Measurements from ENCODE around the gene NDUFB11. TPM values are rescaled to one million over a fixed set of nuclear protein-coding genes. Genes with fewer than 3 reads are reported as not detected.

Gene NDUFB11
- total RNA-seq, result 49.0 and 49.5 TPM in 2 replicates

DNA sequence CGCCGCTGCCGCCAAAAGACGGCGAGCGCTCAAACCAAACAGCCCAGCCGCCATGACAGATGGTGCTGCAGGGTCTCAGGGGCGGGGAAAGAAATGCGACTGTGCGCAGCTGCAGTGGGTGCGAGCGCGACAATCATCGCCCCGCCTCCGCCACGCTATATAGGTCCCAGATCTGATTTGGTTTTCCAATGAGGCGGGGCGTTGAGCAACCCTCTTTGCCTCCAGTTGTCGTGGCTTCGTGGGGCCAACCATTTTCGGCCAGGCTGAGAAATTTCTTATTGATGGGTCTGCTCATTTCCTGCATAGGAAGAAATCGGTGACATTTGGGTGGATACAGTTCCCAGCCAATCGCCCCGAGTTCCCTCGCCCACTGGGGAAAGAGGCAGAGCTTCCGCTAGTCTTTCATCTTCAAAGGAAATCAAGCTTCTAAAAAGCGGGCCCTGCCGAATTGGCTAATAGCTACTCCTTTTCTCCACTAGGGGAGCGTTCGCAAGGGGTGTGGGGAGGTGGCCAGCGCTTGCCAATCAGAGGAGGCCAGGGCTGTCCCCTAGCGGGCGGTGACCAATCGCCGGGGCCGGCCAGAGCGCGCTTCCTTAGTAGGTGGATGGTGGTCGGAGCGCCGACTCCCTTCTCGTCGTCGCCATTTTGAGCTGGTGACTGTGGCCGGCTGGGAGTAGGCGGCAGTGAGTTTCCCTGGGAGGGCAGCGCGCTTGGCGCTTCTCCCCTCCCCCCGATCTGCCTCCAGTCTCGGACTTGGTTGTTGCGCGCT is at the start of gene NDUFB11, which contains the start of gene RBM10:
Gene NDUFB11, minus strand, starts transcription at position 77 of the 769 bp plus-strand sequence. Its CDS starts 23 bp downstream, at position 54.
Gene RBM10, plus strand, starts transcription at position 596 of the 769 bp plus-strand sequence. CDS start 2,261 bp downstream, outside the sequence.

GRCh38 chrX:47193475-47194193 is 49.1 kb upstream of the NDUFB11 start, which contains the start of gene UBA1:
Gene UBA1, plus strand, starts transcription at chrX:47193829. Its CDS starts 4,974 bp downstream, at chrX:47198803.

Small RNAs within 50 kb of the gene (small RNA-seq; reads per million reads assigned to genes)
- gene RNU12-2P, result 0.35 reads per million

Other genes starting within 250 kb of the NDUFB11 start
- gene JADE3, start 232.3 kb downstream of the NDUFB11 start, total RNA-seq, result 18.9 and 22.4 TPM in 2 replicates
- gene RGN, start 66.3 kb downstream of the NDUFB11 start, total RNA-seq, result 1.1 and 1.9 TPM in 2 replicates
- gene RBM10, start 519 bp upstream of the NDUFB11 start, total RNA-seq, result 50.8 and 58.4 TPM in 2 replicates
- gene UBA1, start 49.1 kb upstream of the NDUFB11 start, total RNA-seq, result 218 and 311 TPM in 2 replicates
- gene CDK16, start 74.0 kb upstream of the NDUFB11 start, total RNA-seq, result 91.1 and 143 TPM in 2 replicates
- gene USP11, start 88.3 kb upstream of the NDUFB11 start, total RNA-seq, result 16.5 and 16.7 TPM in 2 replicates
- under 0.01 TPM in 1 of 2 replicates, not detected in the other for gene ZNF157, start 225.9 kb upstream of the NDUFB11 start, total RNA-seq

All from thoracic aorta endothelial cell (primary cell).